NOMO-1 (cell line): Measurements from ENCODE around the gene HAO2.
"Not testable (repeated sequence)": the region's sequence is repeated elsewhere in the genome, so short reads cannot be mapped to it uniquely, and the experiment has no call there.

ENCODE experiments used
- DNase-seq, 2 experiments: peaks; one replicate each; lab custom pipeline; 2025; ENCODE audit not compliant: unreplicated experiment in 2 of 2; lab: John Stamatoyannopoulos, UW

HAO2 gene

GRCh38 chr1:119368554-119368953, at the start of gene HAO2:
HAO2 (plus strand) TSS chr1:119368785; CDS start chr1:119381086, 12,301 bp downstream.
- DNase-seq = no peak

DNA sequence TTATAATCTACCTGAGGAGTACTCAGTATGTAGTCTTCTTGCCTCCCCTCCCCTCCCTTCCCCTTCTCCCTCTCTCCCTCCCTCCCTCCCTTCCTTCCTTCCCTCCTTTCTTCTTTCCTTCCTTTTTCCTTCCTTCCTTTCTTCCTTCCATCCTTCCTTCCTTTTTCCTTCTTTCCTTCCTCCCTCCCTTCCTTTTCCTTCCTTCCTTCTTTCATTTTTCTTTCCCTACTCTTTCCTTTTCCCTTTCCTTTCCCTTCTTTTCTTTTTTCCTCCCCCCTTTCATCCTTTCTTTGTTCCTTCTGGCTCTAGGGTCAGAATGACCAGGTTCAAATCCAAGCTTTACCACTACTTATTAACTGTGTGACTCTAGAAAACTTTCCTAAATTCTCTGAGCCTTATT, 48.5 kb upstream of the HAO2 start:
- no peak for DNase-seq

DNA sequence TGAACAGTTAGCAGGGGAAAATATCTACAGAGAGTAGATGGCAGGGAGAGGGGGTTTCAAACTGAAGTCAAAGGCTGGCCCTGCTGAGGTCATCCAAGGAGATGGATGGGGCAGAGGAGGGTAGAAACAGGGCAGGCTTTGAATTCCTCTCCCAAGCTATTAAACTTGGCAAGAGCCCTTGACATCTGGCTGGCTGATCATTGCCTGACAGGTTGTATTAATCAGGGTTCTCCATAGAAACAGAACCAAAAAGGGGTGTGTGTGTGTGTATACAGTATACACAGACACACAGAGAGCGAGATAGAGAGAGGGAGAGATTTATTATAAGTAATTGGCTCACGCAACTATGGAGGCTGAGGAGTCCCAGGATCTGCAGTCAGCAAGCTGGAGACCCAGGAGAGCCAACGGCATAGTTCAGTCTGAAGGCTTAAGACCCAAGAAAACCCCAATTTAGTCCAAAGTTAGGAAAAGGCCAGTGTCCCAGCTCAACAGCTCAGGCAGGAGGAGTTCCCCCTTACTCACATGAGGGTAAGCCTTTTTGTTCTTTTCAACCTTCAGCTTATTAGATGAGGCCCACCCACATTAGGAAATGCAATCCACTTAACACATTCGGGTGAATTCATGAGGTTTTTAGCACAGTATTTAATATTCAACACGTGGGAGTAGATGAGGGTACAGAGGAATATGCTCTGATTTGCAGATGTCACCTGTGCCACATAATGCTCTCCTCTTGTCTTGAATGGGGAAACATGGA, 46.7 kb upstream of the HAO2 start:
- DNase-seq = no peak

DNA sequence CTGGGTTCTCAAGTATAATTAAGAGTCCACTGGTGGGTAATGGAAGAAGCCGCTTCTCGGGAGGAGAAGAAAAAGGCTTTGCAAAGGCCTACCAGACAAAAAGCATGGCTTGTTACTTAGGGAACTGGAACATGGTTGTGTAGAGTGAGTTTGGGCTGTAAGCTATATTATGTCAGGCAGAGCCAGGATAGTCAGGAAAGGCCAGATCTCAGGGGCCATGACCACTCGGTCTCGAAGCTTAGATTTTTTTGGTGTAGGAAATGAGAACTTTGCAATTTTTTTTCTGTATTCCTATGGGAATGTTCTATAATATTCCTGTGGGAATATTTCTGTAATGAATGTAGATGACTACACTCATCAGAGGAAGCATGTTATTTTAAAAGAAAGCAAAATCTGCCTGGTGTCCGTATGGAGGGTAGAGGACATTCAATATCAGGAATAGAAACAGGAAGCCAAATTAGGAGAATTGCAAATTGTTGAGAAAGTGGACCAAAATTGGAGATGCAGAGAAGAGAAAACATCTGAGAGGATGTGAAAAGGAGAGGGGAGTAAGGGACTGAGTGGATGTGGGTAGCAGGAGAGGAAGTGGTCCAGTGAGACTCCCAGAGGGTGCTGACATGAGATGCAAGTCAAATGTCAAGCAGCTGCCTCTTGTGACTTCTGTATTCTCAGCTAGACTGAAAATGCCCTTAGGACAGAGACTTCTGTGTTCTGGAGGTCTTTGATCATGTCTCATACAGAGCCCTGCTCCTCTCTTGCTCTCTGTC, 45.2 kb upstream of the HAO2 start:
- DNase-seq = peak in 1 of 2 experiments; percentile 8

DNA sequence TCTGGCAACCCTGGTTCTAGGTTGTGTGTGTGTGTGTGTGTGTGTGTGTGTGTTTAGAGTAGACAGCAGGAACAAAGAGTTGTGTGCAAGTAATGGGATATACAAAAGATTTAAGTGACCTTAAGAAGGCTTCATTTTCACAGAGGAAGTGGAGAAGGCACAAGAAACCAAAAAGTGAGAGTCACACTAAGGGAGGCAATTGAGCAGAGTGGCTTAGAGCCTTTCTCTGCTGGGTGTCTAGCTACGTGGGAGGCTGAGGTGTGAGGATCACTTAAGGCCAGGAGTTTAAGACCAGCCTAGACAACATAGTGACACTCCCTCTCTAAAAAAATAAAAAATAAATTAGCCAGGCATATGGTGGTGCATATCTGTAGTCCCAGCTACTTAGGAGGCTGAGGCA, 44.4 kb upstream of the HAO2 start:
- no peak for DNase-seq

DNA sequence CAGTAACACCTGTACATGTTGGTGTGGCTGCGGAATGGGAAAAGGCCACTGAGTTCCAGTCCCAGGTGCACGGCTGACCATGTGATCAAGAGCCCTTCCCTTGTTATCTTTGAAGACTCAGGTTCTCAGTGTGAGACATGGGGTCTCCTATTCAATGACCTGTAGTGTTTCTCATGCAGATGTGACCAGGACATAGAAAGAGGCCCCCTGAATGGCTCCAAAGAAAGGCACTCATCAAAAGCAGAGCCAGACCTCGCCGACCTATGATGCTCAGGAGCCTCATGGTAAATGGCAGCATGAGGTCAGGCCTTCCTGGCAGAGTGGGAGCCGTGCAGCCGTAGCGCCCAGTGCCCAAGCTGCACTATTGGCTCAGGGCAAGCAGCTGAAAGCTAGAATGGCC, 42.3 kb upstream of the HAO2 start:
- no peak for DNase-seq

GRCh38 chr1:119327094-119327449, 41.5 kb upstream of the HAO2 start:
- DNase-seq = no peak

DNA sequence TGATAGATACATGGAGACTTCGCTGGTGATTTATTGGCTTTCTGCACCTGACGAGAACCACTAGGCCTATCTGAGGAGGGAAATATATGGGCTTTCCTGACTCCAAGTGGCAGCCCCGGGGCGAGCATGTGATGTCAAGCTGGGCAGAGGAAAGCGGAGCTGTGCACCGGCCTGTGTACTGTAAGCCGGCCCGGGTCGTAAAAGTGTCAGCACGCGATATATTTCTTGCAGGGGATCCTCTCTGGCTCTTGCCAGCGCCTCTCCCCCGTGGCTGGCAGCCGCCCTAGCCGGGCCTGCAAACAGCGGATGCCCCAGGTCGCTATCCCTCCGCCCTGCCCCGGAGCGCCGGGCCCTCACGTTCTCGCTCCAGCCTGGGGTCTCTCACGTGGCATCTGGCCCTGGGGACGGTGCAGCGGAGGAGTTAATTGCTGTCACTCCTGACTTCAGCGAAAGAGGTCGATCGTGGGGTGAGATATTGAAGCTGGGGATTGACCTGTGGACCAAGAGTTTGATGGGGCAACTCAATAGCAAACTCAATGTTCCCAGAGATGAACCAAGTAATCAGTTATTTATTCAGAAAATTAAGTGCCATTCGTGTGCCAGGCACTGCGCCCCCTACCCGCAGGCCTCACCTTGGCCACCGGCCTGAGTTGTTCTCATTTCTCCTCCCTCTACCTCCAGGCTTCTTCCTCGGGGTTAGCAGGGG, 41.0 kb upstream of the HAO2 start:
- no peak for DNase-seq

DNA sequence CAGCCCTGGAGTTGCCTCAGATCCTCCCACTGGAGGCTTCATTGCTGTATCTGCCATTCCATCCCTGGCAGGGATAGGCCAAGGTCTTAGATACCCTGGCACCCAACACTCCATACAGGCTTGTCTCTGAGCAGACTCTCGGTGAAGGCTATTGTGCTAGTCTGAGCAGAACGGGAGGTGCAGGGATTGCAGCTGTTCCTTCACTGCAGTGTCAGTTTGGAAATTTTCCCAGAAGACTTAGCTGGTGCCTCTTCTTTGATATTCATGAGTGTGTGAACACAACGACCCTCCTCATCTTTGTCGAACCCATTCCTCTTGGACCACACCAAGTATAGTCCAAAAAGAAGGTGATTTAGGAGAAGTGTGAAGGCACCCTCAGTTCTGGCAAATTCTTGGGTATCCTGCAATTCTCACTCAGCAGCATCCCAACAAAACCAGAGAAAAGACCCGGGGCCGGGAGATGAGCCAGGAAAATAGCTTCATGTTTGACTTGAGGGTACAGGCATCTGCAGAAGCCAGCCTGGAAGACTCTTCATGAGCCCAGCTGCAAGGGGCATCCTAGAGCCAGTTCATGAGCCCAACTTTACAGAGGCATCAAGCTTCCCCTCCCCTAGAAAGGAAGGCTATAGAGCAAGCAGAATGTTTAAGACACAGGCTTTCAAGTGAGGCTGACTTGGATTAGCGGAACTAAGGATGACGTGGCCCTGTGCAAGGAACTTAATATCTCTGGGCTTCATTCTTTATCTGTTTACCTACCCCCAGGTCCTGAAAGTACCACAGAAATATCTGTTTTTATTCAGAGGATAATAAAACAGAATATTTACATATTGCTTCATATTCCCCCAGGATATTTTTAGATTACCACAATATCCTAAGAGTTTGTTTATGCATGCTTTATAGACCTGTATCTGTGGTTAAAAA, 38.8 kb upstream of the HAO2 start:
- no peak for DNase-seq

DNA sequence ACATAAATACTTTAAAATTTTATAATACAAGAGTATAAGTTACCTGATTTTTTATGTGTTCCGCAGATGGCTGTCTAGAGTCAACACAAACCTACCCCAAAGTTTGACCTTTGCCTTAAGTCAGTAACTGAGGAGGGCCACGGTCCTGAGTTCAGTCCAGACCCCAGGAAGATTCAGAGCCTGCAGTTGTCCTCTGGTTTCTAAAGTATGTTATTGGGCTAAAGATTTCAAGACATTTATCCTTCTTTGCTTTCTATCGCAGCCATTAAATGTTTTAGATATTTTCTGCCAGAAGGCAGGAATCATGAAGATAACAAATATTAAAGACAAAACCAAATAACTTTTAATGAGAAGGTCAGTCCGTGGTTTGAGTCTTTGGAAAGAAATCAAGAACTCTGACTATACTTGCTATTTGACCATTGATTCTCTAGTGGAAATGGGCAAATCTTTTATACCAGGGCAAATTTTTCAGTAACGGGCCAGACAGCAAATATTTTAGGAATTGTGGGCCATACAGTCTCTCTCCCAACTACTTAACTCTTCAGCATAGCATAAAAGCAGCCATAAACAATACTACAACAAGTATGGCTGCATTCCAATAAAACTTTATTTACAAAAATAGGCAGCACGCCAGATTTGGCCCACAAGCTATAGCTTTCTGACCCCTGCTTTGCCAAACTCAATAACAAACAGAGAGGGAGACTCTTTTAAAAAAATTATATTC, 38.0 kb upstream of the HAO2 start:
- DNase-seq = no peak

DNA sequence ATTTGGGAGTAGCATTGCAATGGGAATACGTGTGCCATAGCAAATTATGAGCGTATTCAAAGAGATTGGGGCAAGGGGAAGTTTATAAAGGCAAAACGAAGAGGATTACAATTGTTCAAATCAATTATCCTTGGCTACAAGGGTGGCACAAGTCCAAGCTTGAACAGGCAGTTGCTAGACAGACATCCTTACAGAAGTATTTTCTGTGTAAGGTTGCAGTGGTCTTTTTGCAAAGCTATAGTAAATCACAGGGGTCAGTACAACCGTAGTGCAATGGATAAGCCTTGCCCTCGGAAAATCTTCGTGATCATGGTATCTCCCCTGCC, 37.4 kb upstream of the HAO2 start:
- DNase-seq = no peak

DNA sequence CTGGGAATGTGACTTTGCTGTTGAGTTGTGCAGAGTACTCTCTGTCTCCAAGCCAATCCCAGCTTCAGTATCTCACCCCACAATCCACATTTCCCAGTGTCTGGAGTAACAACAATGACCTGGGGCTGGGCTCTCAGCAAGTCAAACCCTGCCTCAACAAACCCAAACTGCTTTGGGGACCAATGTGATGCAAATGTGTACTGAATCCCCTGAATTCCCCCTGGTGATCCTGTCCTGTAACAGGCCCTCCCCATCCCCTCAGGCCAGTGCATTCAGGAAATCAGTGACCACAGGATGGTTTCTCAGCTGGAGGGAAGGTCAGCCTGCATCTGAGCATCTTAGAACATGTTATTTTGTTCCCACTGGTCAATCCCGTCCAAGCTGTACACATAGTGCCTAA, 36.7 kb upstream of the HAO2 start:
- DNase-seq = no peak

DNA sequence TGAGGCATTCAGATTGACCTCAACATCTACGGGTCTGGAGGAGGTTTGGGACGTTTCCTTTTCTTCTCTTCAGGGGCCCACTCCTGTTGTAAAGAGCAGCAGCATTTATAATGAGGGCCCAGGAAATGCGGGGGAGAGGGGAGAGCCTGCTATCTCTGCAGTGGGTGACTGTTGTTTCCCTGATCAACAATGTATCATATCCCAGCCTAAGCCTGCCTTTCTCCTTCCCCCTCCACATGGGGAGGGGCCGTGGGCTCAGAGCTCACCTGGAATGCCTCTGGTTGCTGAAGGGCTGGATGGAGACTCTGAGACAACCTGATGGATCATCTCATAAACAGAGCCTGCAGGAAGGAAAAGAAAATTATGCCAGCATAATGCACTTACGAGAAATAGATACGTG, 36.0 kb upstream of the HAO2 start:
- no peak for DNase-seq

DNA sequence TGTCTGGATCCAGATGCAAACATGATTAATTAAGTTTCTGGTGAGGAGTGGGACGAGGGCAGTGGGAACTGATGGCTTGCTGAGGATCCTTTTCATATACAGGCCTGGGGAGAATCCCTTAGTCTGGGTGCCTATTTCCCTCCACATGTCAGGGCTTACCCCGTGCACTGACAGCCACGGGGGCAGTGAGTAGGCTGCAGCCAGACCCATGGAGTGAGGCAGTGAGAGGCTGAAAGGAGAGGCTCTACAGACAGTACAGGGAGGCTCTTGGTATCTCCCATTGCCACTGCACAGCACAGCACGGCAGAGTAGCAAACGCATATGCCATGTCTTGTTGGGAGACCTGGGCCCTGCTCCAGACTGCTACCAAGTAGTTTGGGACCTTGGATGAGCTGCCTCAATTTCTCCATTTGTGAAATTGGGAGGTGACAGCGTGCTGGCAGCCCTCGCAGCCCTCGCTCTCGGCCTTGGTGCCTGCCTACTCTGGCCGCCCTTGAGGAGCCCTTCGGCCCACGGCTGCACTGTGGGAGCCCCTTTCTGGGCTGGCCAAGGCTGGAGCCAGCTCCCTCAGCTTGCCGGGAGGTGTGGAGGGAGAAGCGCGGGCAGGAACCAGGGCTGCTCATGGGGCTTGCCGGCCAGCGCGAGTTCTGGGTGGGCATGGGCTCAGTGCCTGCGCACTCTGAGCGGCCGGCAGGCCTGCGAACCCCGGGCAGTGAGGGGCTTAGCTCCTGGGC, 35.3 kb upstream of the HAO2 start:
- DNase-seq = no peak

DNA sequence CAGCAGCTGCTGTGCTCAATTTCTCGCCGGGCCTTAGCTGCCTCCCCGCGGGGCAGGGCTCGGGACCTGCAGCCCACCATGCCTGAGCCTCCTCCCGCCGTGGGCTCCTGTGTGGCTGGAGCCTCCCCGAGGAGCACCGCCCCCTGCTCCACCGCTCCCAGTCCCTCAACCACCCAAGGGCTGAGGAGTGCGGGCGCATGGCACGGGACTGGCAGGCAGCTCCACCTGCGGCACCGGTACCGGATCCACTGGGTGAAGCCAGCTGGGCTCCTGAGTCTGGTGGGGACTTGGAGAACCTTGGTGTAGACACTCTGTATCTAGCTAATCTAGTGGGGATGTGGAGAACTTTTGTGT, 34.7 kb upstream of the HAO2 start:
- not testable (repeated sequence) for DNase-seq

GRCh38 chr1:119336848-119337247, 31.7 kb upstream of the HAO2 start:
- no peak for DNase-seq

DNA sequence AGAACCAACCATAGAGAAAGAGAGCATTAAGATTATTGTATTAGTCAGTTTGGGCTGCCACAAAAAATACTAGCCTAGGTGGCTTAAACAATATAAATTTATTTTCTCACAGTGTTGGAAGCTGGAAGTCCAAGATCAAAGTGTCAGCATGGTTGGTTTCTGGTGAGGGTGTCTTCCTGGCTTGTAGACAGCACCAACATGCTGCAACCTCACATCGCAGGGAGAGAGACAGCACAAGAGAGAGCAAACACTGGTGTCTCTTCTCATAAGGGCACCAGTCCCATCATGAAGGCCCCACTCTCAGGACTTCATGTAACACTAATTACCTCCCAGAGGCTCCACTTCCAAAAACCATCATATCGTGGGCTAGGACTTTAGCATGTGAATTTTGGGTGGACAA, 30.6 kb upstream of the HAO2 start:
- DNase-seq = no peak

DNA sequence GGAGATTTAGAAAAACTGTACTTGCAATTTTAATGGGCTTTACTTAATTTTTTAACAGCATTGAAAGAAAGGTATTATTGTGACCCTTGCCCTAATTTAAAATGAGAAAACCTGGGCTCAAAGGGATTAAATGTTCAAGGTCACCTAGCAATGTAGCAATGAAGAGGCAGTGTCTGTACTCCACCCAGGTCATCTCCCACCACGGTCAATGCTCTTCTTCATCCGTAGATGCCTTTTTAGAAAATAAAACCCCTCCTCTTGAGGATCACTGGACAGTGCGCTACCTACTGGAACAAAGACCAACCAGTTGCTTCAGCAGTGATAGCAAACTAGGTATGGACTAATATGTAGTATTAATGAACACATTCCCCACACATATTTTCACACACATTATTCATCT, 29.8 kb upstream of the HAO2 start:
- DNase-seq = no peak

DNA sequence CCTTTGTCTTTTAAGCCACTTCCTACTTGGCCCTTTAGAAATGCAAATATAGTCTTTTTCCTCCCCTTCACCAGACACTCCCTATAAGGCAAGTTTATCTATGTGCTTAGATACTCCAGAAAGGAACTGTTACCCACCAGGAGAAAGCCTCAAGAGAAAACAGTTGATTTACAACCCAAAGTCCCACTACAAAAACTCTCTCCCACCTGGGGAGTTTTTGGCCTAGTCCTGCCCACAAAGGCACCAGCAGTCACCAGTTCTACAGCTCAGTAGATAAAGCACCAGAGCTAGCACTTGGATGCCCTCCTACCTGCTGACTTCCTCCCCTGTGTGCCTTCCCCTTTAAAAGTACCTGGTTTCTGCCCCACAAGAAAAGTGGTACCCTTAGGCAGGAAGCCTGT, 27.7 kb upstream of the HAO2 start:
- no peak for DNase-seq
